CD4-positive, alpha-beta T cell (primary cell): ENCODE measurements around the gene HBEGF. TPM values are rescaled to one million over a fixed set of nuclear protein-coding genes. Genes with fewer than 3 reads are reported as not detected.

Experiments
- ATAC-seq: fragments of 200-7000 bp; cut with Tn5 transposase; one replicate; pipeline ENCODE4 v1.10.0; 2022; ENCODE audit warnings: mild to moderate bottlenecking; ENCODE audit not compliant: poor library complexity
- CTCF ChIA-PET: fragments of 350-600 bp; sonication (Branson Sonifier 250); formaldehyde crosslinking; loops from one replicate; lab custom pipeline; 2021; ENCODE audit warnings: antibody characterized with exemption, inconsistent platforms; lab: Charles Lee
- POLR2A ChIA-PET: fragments of 350-600 bp; sonication (Branson Sonifier 250); formaldehyde crosslinking; loops from one replicate; lab custom pipeline; 2021; ENCODE audit warnings: antibody characterized with exemption, inconsistent platforms; lab: Charles Lee
- DNase-seq, 14 experiments: peaks; one replicate each; pipeline ENCODE4 v3.0.0-alpha.2; 2013 to 2020; ENCODE audit warnings: mixed read lengths in 2 of 14
- H3K27ac ChIP-seq, 2 donors: one replicate each; pipeline versions ENCODE4 v1.5.1 to v1.7.0; 2013; ENCODE audit warnings: low read length in 2 of 2, low read depth in 1 of 2, mild to moderate bottlenecking in 1 of 2
- H3K27me3 ChIP-seq, 2 experiments: 1 replicate in 1 of 2; 2 replicates in 1 of 2; pipeline versions ENCODE4 v1.6.1 to v1.7.0; 2013; ENCODE audit warnings: low read length in 2 of 2, control low read depth in 1 of 2, mild to moderate bottlenecking in 1 of 2, moderate library complexity in 1 of 2; ENCODE audit not compliant: insufficient read depth in 2 of 2, control insufficient read depth in 1 of 2
- H3K36me3 ChIP-seq: one replicate; pipeline ENCODE4 v1.6.1; 2013; ENCODE audit warnings: low read length, control low read depth; ENCODE audit not compliant: insufficient read depth
- H3K4me1 ChIP-seq: one replicate; pipeline ENCODE4 v1.6.1; 2013; ENCODE audit warnings: low read length, control low read depth; ENCODE audit not compliant: insufficient read depth
- H3K4me3 ChIP-seq: one replicate; pipeline ENCODE4 v1.5.1; 2013; ENCODE audit warnings: mild to moderate bottlenecking, low read length, moderate library complexity
- H3K9me3 ChIP-seq, 2 experiments: 1 replicate in 1 of 2; 2 replicates in 1 of 2; pipeline versions ENCODE4 v1.6.1 to v1.7.0; 2013; ENCODE audit warnings: low read length in 2 of 2, mild to moderate bottlenecking in 2 of 2, control low read depth in 1 of 2, moderate library complexity in 1 of 2; ENCODE audit not compliant: control insufficient read depth in 1 of 2, insufficient read depth in 1 of 2
- H3K27ac Mint-ChIP-seq: one replicate; pipeline ENCODE4 v1.8.0; 2020; ENCODE audit warnings: mixed read lengths
- H3K27me3 Mint-ChIP-seq: one replicate; pipeline ENCODE4 v1.8.0; 2021; ENCODE audit warnings: mixed read lengths
- H3K36me3 Mint-ChIP-seq: one replicate; pipeline ENCODE4 v1.8.0; 2021; ENCODE audit warnings: low read depth, mixed read lengths
- H3K4me1 Mint-ChIP-seq: one replicate; pipeline ENCODE4 v1.8.0; 2021; ENCODE audit warnings: low read depth, mixed read lengths
- H3K4me3 Mint-ChIP-seq: one replicate; pipeline ENCODE4 v1.8.0; 2020; ENCODE audit warnings: mild to moderate bottlenecking, mixed read lengths
- H3K9me3 Mint-ChIP-seq: one replicate; pipeline ENCODE4 v1.8.0; 2020; ENCODE audit warnings: mixed read lengths
- intact Hi-C, 2 experiments: fragments of 100-400 bp; cut with DNase I in 1 of 2; cut with micrococcal nuclease in 1 of 2; formaldehyde crosslinking; loops; one replicate each; pipeline versions ENCODE4 v1.15.1 to v1.9.0; 2023 to 2025; cut with DNase I, micrococcal nuclease
- total RNA-seq, 174 experiments: library from RNA in 2 of 174; stranded (reverse) in 2 of 174; gene quantifications; one replicate each; pipeline ENCODE4 v1.2.3 and lab custom pipeline; 2021 to 2026
- TF ChIP-seq, protein P1 (sequence below): fragments of 200-600 bp; IDR thresholded peaks from one replicate; pipeline ENCODE4 v1.8.0; 2022; ENCODE audit warnings: antibody characterized with exemption, mild to moderate bottlenecking

HBEGF gene
- total RNA-seq, 2 experiments from 2014 or later: 3.6 to 4.2 TPM

DNA sequence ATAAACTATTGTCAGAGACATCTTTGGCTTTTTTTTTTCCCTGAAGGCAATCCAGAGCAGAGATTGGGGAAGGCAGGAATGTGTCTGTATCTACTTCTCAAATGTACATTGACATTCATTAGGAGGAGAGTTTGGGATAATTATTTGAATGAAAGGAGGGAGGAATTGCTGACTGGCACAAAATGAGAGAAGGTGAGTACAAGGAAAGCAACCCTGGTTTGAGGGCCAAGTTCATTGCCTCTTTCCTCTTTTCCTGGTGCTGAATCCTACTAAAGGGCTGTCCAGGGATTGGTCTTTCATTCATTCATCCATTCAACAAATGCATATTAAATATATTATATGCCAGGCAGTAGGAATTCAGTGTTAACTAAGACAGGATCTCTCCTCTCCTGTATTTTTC lies 36.5 kb upstream of the HBEGF start:
- POLR2A ChIA-PET: no interaction called here

DNA sequence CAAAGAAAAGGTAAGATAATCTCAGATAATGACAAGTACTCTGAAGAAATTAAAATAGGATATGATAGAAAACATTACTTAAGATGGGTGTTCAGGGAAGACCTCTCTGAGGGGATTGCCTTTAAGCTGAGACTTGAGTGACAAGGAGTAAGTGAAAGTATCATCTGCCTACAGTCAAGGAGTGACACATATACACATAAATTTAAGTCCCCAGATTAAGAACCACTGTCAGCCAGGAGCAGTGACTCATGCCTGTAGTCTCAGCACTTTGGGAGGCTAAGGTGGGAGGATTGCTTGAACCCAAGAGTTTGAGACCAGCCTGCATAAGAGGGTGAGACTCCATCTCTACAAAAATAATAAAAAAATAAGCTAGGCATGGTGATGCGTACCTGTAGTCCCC lies 35.6 kb upstream of the HBEGF start:
- H3K27me3 ChIP-seq: no peaks in the 10 kb centered on the region
- Mint-ChIP-seq H3K4me1 (peaks cover 6% of the 10 kb centered on the region), H3K9me3 (no peaks in the 10 kb centered on the region), H3K27ac (no peak overlapping the region), H3K36me3 (no peaks in the 10 kb centered on the region), H3K27me3 (no peaks in the 10 kb centered on the region), H3K4me3 (no peak overlapping the region)
- no peak for DNase-seq
- H3K4me3 ChIP-seq: no peak overlapping the region
- TF ChIP-seq, protein P1, sequence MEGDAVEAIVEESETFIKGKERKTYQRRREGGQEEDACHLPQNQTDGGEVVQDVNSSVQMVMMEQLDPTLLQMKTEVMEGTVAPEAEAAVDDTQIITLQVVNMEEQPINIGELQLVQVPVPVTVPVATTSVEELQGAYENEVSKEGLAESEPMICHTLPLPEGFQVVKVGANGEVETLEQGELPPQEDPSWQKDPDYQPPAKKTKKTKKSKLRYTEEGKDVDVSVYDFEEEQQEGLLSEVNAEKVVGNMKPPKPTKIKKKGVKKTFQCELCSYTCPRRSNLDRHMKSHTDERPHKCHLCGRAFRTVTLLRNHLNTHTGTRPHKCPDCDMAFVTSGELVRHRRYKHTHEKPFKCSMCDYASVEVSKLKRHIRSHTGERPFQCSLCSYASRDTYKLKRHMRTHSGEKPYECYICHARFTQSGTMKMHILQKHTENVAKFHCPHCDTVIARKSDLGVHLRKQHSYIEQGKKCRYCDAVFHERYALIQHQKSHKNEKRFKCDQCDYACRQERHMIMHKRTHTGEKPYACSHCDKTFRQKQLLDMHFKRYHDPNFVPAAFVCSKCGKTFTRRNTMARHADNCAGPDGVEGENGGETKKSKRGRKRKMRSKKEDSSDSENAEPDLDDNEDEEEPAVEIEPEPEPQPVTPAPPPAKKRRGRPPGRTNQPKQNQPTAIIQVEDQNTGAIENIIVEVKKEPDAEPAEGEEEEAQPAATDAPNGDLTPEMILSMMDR: no peak
- ATAC-seq: no peak
- POLR2A ChIA-PET: no interaction called here
- CTCF ChIA-PET: no interaction called here
- intact Hi-C loops: no loop called here
- no peaks in the 10 kb centered on the region for H3K36me3 ChIP-seq
- peaks cover 4% of the 10 kb centered on the region for H3K4me1 ChIP-seq
- no peaks in the 10 kb centered on the region for H3K9me3 ChIP-seq
- H3K27ac ChIP-seq: no peak overlapping the region

More for the DNA sequence above, 36.5 kb upstream of the HBEGF start:
- Mint-ChIP-seq H3K4me1 (peaks cover 6% of the 10 kb centered on the region), H3K27ac (no peak overlapping the region), H3K9me3 (no peaks in the 10 kb centered on the region), H3K36me3 (no peaks in the 10 kb centered on the region), H3K4me3 (no peak overlapping the region), H3K27me3 (no peaks in the 10 kb centered on the region)
- H3K9me3 ChIP-seq: no peaks in the 10 kb centered on the region
- no peak overlapping the region for H3K27ac ChIP-seq
- ATAC-seq: no peak
- intact Hi-C loops: no loop called here
- H3K27me3 ChIP-seq: no peaks in the 10 kb centered on the region
- H3K36me3 ChIP-seq: no peaks in the 10 kb centered on the region
- DNase-seq: no peak
- H3K4me3 ChIP-seq: no peak overlapping the region
- CTCF ChIA-PET: no interaction called here
- H3K4me1 ChIP-seq: peaks cover 4% of the 10 kb centered on the region
- TF ChIP-seq, protein P1: no peak

DNA sequence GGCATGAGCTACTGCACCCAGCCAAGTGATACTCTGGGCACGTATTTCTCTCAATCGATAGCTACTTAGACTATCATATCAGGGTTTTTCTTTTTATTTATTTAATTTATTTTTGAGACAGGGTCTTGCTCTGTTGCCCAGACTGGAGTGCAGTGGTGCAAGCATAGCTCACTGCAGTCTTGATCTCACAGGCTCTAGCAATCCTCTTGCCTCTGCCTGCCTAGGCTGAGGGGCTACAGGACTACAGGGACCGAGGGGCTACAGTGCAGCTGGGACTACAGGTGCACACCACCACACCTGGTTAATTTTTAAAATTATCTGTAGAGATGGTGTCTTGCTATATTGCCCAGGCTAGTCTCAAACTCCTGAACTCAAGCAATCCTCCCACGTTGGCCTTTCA lies 34.9 kb upstream of the HBEGF start:
- no peak for DNase-seq
- ChIA-PET POLR2A (no interaction called here), CTCF (interaction anchor here (1.0 kb wide), 1 partner anchor 18 kb away, joined by 3 read pairs; no protein-coding TSS in a partner anchor)
- Mint-ChIP-seq H3K4me1 (peaks cover 6% of the 10 kb centered on the region), H3K27me3 (no peaks in the 10 kb centered on the region), H3K9me3 (no peaks in the 10 kb centered on the region), H3K27ac (no peak overlapping the region), H3K4me3 (no peak overlapping the region), H3K36me3 (no peaks in the 10 kb centered on the region)
- intact Hi-C loops: no loop called here
- H3K4me1 ChIP-seq: peaks cover 4% of the 10 kb centered on the region
- no peaks in the 10 kb centered on the region for H3K36me3 ChIP-seq
- no peaks in the 10 kb centered on the region for H3K9me3 ChIP-seq
- H3K27ac ChIP-seq: no peak overlapping the region
- ATAC-seq: no peak
- H3K27me3 ChIP-seq: no peaks in the 10 kb centered on the region
- H3K4me3 ChIP-seq: no peak overlapping the region
- TF ChIP-seq, protein P1: no peak
